BE2C (cell line): ENCODE data around the gene ALDH8A1.

Source experiments
- DNase-seq: peaks from one replicate; pipeline ENCODE4 v3.0.0-alpha.2; 2020
- H3K27me3 ChIP-seq: fragments of 250-450 bp; sonication (Bioruptor Pico); 2 replicates; pipeline ENCODE4 v1.5.1; 2020; ENCODE audit warnings: mild to moderate bottlenecking
- H3K36me3 ChIP-seq: fragments of 250-450 bp; sonication (Bioruptor Pico); 2 replicates; pipeline ENCODE4 v1.5.1; 2020; ENCODE audit warnings: mild to moderate bottlenecking
- H3K4me1 ChIP-seq: fragments of 250-450 bp; sonication (Bioruptor Pico); 2 replicates; pipeline ENCODE4 v1.5.1; 2020
- H3K4me3 ChIP-seq: 2 replicates; pipeline ENCODE4 v1.5.1; 2011; ENCODE audit warnings: low read depth, low read length
- H3K9me3 ChIP-seq: fragments of 250-450 bp; sonication (Bioruptor Pico); 2 replicates; pipeline ENCODE4 v1.5.1; 2020
- TF ChIP-seq, protein P1 (sequence below): IDR thresholded peaks from 2 replicates; pipeline ENCODE4 v1.5.1; 2012; ENCODE audit warnings: mild to moderate bottlenecking, low read depth, low read length

Gene ALDH8A1

DNA sequence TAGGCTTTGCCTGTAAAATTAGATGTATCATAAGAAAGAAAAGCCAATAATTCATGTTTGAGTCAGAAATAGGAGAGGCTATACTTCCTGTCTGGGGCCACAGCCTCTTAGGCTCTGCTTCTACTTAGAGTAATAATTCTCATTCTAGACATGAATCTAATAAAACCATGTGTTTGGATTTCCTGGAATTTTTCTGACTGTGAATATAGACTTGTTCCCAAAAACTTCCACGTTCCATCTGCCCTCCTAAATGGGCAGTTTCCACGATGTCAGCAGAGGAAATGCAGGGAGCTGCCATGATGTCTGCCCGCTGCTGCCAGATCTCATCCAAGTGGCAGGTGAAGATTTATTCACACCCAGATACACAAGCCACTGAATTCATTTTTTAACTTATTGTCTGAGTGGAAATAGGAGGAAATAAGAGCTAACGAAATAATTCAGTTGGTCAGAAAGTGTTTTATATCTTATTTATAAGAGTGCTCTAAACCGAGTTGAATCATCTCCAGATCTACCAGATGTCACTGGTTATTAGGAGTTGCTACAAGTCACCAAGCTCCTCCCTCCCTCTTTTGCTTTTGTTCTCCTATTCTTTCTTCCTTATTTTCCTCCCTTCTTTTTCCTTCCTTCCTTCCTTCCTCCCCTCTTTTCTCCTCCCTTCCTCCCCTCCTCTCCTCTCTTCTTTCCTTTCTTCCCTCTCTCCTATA is 69.3 kb downstream of the ALDH8A1 start:
- no peak for DNase-seq
- TF ChIP-seq, protein P1, sequence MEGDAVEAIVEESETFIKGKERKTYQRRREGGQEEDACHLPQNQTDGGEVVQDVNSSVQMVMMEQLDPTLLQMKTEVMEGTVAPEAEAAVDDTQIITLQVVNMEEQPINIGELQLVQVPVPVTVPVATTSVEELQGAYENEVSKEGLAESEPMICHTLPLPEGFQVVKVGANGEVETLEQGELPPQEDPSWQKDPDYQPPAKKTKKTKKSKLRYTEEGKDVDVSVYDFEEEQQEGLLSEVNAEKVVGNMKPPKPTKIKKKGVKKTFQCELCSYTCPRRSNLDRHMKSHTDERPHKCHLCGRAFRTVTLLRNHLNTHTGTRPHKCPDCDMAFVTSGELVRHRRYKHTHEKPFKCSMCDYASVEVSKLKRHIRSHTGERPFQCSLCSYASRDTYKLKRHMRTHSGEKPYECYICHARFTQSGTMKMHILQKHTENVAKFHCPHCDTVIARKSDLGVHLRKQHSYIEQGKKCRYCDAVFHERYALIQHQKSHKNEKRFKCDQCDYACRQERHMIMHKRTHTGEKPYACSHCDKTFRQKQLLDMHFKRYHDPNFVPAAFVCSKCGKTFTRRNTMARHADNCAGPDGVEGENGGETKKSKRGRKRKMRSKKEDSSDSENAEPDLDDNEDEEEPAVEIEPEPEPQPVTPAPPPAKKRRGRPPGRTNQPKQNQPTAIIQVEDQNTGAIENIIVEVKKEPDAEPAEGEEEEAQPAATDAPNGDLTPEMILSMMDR, result no peak
- H3K4me3 ChIP-seq, result no peak overlapping the region
- peaks cover 6% of the 10 kb centered on the region for H3K4me1 ChIP-seq
- H3K9me3 ChIP-seq, result no peaks in the 10 kb centered on the region
- H3K36me3 ChIP-seq, result no peaks in the 10 kb centered on the region
- no peaks in the 10 kb centered on the region for H3K27me3 ChIP-seq

DNA sequence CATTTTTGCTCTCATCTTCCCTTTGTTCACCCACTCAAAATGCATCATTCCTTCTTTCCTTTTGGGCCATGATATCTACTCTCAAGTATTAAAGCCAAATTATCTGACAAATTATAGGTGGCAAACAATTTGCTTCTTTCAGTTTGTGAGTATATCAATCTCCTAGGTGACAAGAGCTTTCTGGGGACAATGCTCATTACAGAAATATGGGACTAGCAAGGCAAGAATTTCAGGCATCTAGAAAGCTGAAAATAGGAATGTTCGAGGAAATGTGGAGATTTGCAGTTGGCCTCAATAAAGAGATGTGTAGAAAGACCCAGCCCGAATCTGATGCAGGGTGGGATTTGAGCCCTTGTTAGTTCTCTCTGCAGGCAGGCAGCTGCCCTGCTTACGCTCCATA is 71.8 kb downstream of the ALDH8A1 start:
- Histone ChIP-seq H3K9me3 (peaks cover 4% of the 10 kb centered on the region; the same call in 1 of the 2 replicates), H3K27me3 (no peaks in the 10 kb centered on the region), H3K4me3 (no peak overlapping the region), H3K4me1 (peaks cover 6% of the 10 kb centered on the region), H3K36me3 (no peaks in the 10 kb centered on the region)
- no peak for DNase-seq
- TF ChIP-seq, protein P1, result no peak

DNA sequence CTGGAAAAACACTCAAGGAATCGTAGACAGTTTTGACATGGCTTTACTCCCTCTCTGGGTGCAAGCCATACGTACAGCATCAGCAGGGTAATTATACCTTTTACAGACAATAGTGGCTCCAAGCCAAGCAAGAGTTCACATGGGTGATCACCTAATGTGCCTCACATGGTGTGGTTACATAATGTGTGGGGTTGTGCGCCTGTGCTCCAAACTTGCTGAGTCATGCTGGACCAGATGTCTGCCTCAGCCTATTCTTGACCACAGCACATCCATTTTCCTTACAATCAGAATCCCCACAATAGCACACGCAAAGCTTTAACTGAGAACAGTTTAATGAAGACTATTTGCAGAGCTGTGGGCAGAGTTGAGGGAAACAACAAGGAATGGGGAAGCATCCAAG is 74.5 kb downstream of the ALDH8A1 start:
- TF ChIP-seq, protein P1, result no peak
- no peak overlapping the region for H3K4me3 ChIP-seq
- H3K36me3 ChIP-seq, result no peaks in the 10 kb centered on the region
- no peaks in the 10 kb centered on the region for H3K4me1 ChIP-seq
- no peaks in the 10 kb centered on the region for H3K27me3 ChIP-seq
- DNase-seq, result no peak
- H3K9me3 ChIP-seq, result peaks cover 4% of the 10 kb centered on the region; the same call in 1 of the 2 replicates

- H3K36me3 ChIP-seq, result no peaks in the 10 kb centered on the region
These were observed 76.2 kb downstream of the ALDH8A1 start for GRCh38 chr6:134873500-134874388.

GRCh38 chr6:134870677-134871498 is 79.0 kb downstream of the ALDH8A1 start:
- TF ChIP-seq, protein P1, result no peak
- DNase-seq, result no peak
- Histone ChIP-seq H3K4me1 (no peaks in the 10 kb centered on the region), H3K27me3 (no peaks in the 10 kb centered on the region), H3K4me3 (no peak overlapping the region), H3K36me3 (no peaks in the 10 kb centered on the region), H3K9me3 (peaks cover 4% of the 10 kb centered on the region; the same call in 1 of the 2 replicates)

More at GRCh38 chr6:134873500-134874388, 76.2 kb downstream of the ALDH8A1 start:
- Histone ChIP-seq H3K4me3 (no peak overlapping the region), H3K4me1 (no peaks in the 10 kb centered on the region), H3K27me3 (no peaks in the 10 kb centered on the region), H3K9me3 (peaks cover 4% of the 10 kb centered on the region; the same call in 1 of the 2 replicates)
- TF ChIP-seq, protein P1, result no peak
- no peak for DNase-seq
